Measurements from ENCODE around the gene FERMT2. TPM values are rescaled to one million over a fixed set of nuclear protein-coding genes. Genes with fewer than 3 reads are reported as not detected.
A peak's percentile ranks its signal among the peaks of the same experiment; 100 is the strongest.

FERMT2 gene
- total RNA-seq, 1 experiment from 2014 or later = 38.6 TPM

GRCh38 chr14:52825085-52825484, 125.8 kb downstream of the FERMT2 start:
- Histone ChIP-seq H4K20me1 (ENCODE audit: low read length) (no peaks in the 10 kb centered on the region), H3K27ac (ENCODE audit: low read length) (no peak overlapping the region), H3K79me2 (ENCODE audit: low read length) (no peaks in the 10 kb centered on the region), H3K4me1 (ENCODE audit: insufficient read depth, low read length) (no peaks in the 10 kb centered on the region), H3F3A (ENCODE audit: low read length, unreplicated experiment) (no peaks in the 10 kb centered on the region), H3K27me3 (ENCODE audit: low read length) (no peaks in the 10 kb centered on the region), H3K9me3 (ENCODE audit: low read length) (no peaks in the 10 kb centered on the region), H3K9me2 (replicated peaks; ENCODE audit: low read length) (no peaks in the 10 kb centered on the region), H2AFZ (ENCODE audit: low read length) (no peak overlapping the region), H3K9ac (ENCODE audit: low read length) (no peak overlapping the region), H3K36me3 (ENCODE audit: low read depth, low read length) (no peaks in the 10 kb centered on the region), H3K4me2 (ENCODE audit: low read length) (no peak overlapping the region), H3K4me3 (ENCODE audit: low read length) (no peak overlapping the region)
- TF ChIP-seq EZH2phosphoT487 (IDR thresholded peaks at IDR 0.05; ENCODE audit: borderline replicate concordance, low read length) (no peak), EZH2 (IDR thresholded peaks at IDR 0.05; ENCODE audit: low read length, unreplicated experiment) (no peak)
- TF ChIP-seq, protein P1, sequence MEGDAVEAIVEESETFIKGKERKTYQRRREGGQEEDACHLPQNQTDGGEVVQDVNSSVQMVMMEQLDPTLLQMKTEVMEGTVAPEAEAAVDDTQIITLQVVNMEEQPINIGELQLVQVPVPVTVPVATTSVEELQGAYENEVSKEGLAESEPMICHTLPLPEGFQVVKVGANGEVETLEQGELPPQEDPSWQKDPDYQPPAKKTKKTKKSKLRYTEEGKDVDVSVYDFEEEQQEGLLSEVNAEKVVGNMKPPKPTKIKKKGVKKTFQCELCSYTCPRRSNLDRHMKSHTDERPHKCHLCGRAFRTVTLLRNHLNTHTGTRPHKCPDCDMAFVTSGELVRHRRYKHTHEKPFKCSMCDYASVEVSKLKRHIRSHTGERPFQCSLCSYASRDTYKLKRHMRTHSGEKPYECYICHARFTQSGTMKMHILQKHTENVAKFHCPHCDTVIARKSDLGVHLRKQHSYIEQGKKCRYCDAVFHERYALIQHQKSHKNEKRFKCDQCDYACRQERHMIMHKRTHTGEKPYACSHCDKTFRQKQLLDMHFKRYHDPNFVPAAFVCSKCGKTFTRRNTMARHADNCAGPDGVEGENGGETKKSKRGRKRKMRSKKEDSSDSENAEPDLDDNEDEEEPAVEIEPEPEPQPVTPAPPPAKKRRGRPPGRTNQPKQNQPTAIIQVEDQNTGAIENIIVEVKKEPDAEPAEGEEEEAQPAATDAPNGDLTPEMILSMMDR (conservative IDR thresholded peaks at IDR 0.05; ENCODE audit: low read depth, low read length) = no peak
- ChIA-PET CTCF (interaction anchor here (0.8 to 1.3 kb wide), 3 partner anchors 128 to 231 kb away, joined by 3 to 10 read pairs (median 3); no protein-coding TSS in a partner anchor), POLR2A (ENCODE audit: unreplicated experiment) (no interaction called here)
- ATAC-seq (no peak), DNase-seq (no peak)
- BruUV-seq (replicated peaks) = no TSS peak
- intact Hi-C loops (cut with micrococcal nuclease) = no loop called here

DNA sequence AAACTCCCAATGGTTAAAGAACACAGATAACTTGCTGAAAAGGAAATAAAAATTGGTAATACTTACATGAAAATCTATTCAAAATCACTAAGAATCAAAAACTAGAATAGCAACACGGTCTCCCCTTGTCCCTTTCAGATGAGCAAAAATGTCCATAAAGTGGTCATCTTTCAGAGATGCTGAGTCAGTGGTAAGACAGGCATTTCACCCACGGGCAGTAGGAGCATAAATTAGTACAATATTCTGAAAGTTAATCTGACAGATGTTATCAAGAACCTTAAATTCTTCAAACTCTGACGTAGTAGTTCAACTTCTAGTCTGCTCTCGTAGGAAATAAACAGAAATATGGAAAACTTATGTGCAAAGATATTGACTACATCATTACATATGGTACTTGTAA, 126.4 kb downstream of the FERMT2 start:
- H3K27ac ChIP-seq (ENCODE audit: low read length) = no peak overlapping the region
- intact Hi-C loops (cut with micrococcal nuclease) = loop anchor here (5.0 kb wide), 1 partner anchor 328 kb away; the partner anchor contains the start of gene DDHD1

More for the DNA sequence above, 126.4 kb downstream of the FERMT2 start:
- TF ChIP-seq EZH2phosphoT487 (IDR thresholded peaks at IDR 0.05; ENCODE audit: borderline replicate concordance, low read length) (no peak), EZH2 (IDR thresholded peaks at IDR 0.05; ENCODE audit: low read length, unreplicated experiment) (no peak)
- TF ChIP-seq, protein P1 (conservative IDR thresholded peaks at IDR 0.05; ENCODE audit: low read depth, low read length) = no peak
- Histone ChIP-seq H4K20me1 (ENCODE audit: low read length) (no peaks in the 10 kb centered on the region), H2AFZ (ENCODE audit: low read length) (peak overlapping the region; percentile 20; the same call in 1 of the 2 replicates), H3K4me1 (ENCODE audit: insufficient read depth, low read length) (no peaks in the 10 kb centered on the region), H3K27me3 (ENCODE audit: low read length) (no peaks in the 10 kb centered on the region), H3K4me2 (ENCODE audit: low read length) (no peak overlapping the region), H3K79me2 (ENCODE audit: low read length) (no peaks in the 10 kb centered on the region), H3K9me2 (replicated peaks; ENCODE audit: low read length) (no peaks in the 10 kb centered on the region), H3K36me3 (ENCODE audit: low read depth, low read length) (no peaks in the 10 kb centered on the region), H3K4me3 (ENCODE audit: low read length) (no peak overlapping the region), H3F3A (ENCODE audit: low read length, unreplicated experiment) (no peaks in the 10 kb centered on the region), H3K9ac (ENCODE audit: low read length) (no peak overlapping the region), H3K9me3 (ENCODE audit: low read length) (no peaks in the 10 kb centered on the region)
- DNase-seq (no peak), ATAC-seq (no peak)
- ChIA-PET CTCF (interaction anchor here (1.3 kb wide), 1 partner anchor 232 kb away, joined by 3 read pairs; no protein-coding TSS in a partner anchor), POLR2A (ENCODE audit: unreplicated experiment) (interaction anchor here (0.6 kb wide), 1 partner anchor 136 kb away, joined by 3 read pairs; no protein-coding TSS in a partner anchor)
- no TSS peak for BruUV-seq (replicated peaks)
